Measurements from ENCODE around the gene NLRP6.

Gene NLRP6

GRCh38 chr11:287821-288477, 9.7 kb downstream of the NLRP6 start:
- DNase-seq (ENCODE audit: low read depth in 1 of 2, low spot score in 1 of 2), result peak in 1 of 2 experiments; percentile 1
- in situ Hi-C loops (cut with HindIII; ENCODE audit: low pct_unique_long_range_greater_than_20kb, low sequenced_read_pairs), result no loop called here
- TF ChIP-seq JUND (IDR thresholded peaks at IDR 0.05; ENCODE audit: low read depth), result no peak

DNA sequence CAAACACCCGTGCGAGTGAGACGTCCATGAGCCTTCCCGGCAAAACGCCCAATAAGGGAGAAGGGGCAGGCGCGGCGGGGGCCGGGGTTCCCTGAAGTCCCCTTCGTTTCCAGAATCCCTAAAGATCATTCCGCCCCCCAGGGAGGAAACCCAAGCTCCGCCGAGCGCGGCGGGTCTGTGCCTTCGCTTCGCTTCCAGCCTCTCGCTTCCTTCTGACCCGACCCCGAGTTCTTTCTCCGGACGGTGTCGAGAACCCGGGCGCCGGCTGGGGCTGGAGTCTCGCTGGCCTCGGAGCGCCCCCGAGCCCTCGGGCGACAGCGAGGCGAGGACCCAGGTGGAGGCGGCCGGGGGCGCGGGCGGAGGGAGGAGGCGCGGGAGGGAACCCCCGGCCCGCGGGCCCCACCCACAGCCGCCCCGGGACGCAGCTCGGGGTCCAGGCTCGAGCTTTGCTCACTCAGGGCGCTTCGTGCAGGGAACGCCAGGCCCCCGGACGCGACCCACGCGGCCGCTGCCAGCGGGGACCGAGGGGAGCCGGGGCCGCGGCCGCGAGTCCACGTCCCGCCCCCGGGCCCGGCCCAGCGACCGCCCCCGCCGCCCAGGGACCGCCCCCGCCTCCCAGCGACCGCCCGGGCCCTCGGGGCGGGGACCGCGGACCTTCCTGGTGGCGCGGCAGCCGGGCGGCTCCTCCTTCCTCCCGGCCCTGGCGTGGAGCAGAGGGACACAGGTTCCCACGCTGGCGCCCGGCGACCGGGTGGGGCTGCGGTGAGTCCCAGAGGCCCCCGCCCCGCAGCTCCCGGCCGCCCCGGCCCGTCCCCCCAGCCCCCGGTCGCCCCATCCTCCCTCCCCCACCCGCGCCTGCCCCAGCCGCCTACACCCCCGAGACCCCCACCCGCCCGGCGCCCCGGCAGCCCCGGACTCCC, 10.5 kb downstream of the NLRP6 start, which contains the start of gene PGGHG:
PGGHG (plus strand) TSS at position 649 of the 920 bp plus-strand sequence. CDS start 691 bp downstream, outside the sequence.
- in situ Hi-C loops (cut with HindIII; ENCODE audit: low pct_unique_long_range_greater_than_20kb, low sequenced_read_pairs), result no loop called here
- DNase-seq (ENCODE audit: low read depth in 1 of 2, low spot score in 1 of 2), result peak; percentile 72 to 88
- TF ChIP-seq JUND (IDR thresholded peaks at IDR 0.05; ENCODE audit: low read depth), result no peak

- no peak for DNase-seq (ENCODE audit: low read depth in 1 of 2, low spot score in 1 of 2)
- in situ Hi-C loops (cut with HindIII; ENCODE audit: low pct_unique_long_range_greater_than_20kb, low sequenced_read_pairs), result no loop called here
- no peak for TF ChIP-seq JUND (IDR thresholded peaks at IDR 0.05; ENCODE audit: low read depth)
Measured at GRCh38 chr11:289398-289711, 11.1 kb downstream of the NLRP6 start.

GRCh38 chr11:289712-290620, 11.8 kb downstream of the NLRP6 start:
- no peak for TF ChIP-seq JUND (IDR thresholded peaks at IDR 0.05; ENCODE audit: low read depth)
- no peak for DNase-seq (ENCODE audit: low read depth in 1 of 2, low spot score in 1 of 2)
- in situ Hi-C loops (cut with HindIII; ENCODE audit: low pct_unique_long_range_greater_than_20kb, low sequenced_read_pairs), result no loop called here

DNA sequence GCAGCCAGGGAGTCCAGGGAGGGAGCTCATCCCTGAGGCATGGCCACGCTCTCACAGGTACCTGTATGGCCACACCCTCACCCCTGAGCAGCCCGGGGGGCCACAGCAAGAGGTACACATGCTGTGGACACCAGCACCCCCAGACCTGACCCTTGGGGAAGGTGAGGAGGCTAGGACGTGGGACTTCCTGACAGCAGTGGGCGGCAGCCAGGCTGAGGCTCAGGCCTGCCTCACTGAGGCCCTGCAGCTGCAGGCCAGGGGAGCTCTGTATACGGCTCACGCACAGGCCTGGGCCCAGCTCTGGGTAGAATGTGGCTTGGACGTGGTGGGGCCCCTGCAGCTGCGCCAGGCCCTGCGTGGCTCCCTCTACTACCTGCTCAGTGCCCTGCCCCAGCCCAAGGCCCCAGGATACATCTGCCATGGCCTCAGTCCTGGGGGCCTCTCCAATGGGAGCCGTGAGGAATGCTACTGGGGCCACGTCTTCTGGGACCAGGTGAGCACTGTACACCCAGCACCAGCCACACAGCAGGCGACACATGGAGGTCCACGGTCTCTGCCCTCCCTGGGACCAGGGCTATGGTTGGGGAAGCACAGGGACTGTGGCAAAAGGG, 12.5 kb downstream of the NLRP6 start:
- TF ChIP-seq JUND (IDR thresholded peaks at IDR 0.05; ENCODE audit: low read depth), result no peak
- in situ Hi-C loops (cut with HindIII; ENCODE audit: low pct_unique_long_range_greater_than_20kb, low sequenced_read_pairs), result no loop called here
- no peak for DNase-seq (ENCODE audit: low read depth in 1 of 2, low spot score in 1 of 2)

GRCh38 chr11:291281-292210, 13.3 kb downstream of the NLRP6 start:
- no peak for DNase-seq (ENCODE audit: low read depth in 1 of 2, low spot score in 1 of 2)
- TF ChIP-seq JUND (IDR thresholded peaks at IDR 0.05; ENCODE audit: low read depth), result no peak
- in situ Hi-C loops (cut with HindIII; ENCODE audit: low pct_unique_long_range_greater_than_20kb, low sequenced_read_pairs), result no loop called here

- in situ Hi-C loops (cut with HindIII; ENCODE audit: low pct_unique_long_range_greater_than_20kb, low sequenced_read_pairs), result no loop called here
- no peak for TF ChIP-seq JUND (IDR thresholded peaks at IDR 0.05; ENCODE audit: low read depth)
- no peak for DNase-seq (ENCODE audit: low read depth in 1 of 2, low spot score in 1 of 2)
Measured at GRCh38 chr11:292211-293121, 14.3 kb downstream of the NLRP6 start.

DNA sequence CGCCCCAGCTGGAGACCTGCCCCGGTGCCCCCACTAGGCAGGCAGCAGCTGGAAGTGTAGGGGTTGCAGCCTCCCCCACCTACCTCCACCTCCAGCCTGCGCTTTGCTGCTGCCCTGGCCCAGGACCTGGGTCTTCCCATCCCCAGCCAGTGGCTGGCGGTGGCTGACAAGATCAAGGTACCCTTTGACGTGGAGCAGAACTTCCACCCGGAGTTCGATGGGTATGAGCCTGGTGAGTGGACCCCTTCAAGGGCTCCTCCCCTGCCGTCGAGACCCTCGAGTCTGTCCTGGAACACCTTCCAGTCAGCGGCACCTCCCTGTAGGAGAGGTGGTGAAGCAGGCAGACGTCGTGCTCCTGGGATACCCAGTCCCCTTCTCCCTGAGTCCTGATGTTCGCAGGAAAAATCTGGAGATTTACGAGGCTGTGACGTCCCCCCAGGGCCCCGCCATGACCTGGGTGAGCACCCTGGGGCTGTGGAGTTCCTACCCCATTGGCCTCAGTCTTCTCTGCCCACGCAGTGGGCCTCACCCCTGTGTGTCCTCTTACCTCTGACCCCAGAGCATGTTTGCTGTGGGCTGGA, 15.2 kb downstream of the NLRP6 start:
- no peak for TF ChIP-seq JUND (IDR thresholded peaks at IDR 0.05; ENCODE audit: low read depth)
- DNase-seq (ENCODE audit: low read depth in 1 of 2, low spot score in 1 of 2), result no peak

DNA sequence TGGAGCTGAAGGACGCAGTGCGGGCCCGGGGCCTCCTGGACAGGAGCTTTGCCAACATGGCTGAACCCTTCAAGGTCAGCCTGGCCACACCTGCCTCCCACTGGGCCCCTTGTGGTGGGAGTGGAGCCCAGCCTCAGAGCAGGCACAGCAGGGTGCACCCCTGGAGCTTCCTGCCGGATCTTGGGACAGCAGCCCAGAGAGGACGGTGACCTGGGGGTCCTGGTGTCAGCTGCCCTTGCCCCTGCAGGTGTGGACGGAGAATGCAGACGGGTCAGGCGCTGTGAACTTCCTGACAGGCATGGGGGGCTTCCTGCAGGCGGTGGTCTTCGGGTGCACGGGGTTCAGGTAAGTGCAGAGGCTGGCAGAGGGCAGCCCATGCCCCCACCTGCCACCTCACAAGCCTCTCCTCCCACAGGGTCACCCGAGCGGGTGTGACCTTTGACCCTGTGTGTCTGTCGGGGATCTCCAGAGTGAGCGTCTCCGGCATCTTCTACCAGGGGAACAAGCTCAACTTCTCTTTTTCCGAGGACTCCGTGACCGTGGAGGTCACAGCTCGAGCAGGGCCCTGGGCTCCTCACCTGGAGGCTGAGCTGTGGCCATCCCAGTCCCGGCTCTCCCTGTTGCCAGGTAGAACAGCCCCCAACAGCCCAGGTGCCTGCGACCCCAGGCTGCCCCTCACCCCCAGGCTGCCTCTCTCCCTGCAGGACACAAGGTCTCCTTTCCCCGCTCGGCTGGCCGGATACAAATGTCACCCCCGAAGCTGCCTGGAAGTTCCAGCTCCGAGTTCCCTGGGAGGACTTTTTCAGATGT, 15.8 kb downstream of the NLRP6 start:
- in situ Hi-C loops (cut with HindIII; ENCODE audit: low pct_unique_long_range_greater_than_20kb, low sequenced_read_pairs), result no loop called here
- no peak for TF ChIP-seq JUND (IDR thresholded peaks at IDR 0.05; ENCODE audit: low read depth)
- DNase-seq (ENCODE audit: low read depth in 1 of 2, low spot score in 1 of 2), result no peak

More for the DNA sequence above, 15.2 kb downstream of the NLRP6 start:
- in situ Hi-C loops (cut with HindIII; ENCODE audit: low pct_unique_long_range_greater_than_20kb, low sequenced_read_pairs), result no loop called here
